Liver (tissue), 9 donors: Measurements from ENCODE around the gene DDX31. TPM values are rescaled to one million over a fixed set of nuclear protein-coding genes. Genes with fewer than 3 reads are reported as not detected.

Experiments
- DNase-seq: peaks from one replicate; pipeline ENCODE4 v3.0.0-alpha.2; 2017; ENCODE audit warnings: low spot score
- H3K27ac ChIP-seq, 2 donors: one replicate each; pipeline ENCODE4 v1.7.0; 2013; ENCODE audit warnings: inconsistent platforms in 2 of 2, low read length in 2 of 2, control low read depth in 1 of 2, low read depth in 1 of 2, mild to moderate bottlenecking in 1 of 2
- H3K27me3 ChIP-seq, 4 donors: one replicate each; pipeline versions ENCODE4 v1.6.1 to v1.7.0; 2013; ENCODE audit warnings: low read length in 3 of 4, inconsistent platforms in 1 of 4, mild to moderate bottlenecking in 1 of 4, moderate library complexity in 1 of 4; ENCODE audit not compliant: control insufficient read depth in 4 of 4, insufficient read depth in 4 of 4
- H3K36me3 ChIP-seq, 4 donors: one replicate each; pipeline versions ENCODE4 v1.6.1 to v1.7.0; 2013; ENCODE audit warnings: low read length in 3 of 4, mild to moderate bottlenecking in 3 of 4, low read depth in 1 of 4, moderate library complexity in 1 of 4; ENCODE audit not compliant: control insufficient read depth in 4 of 4, insufficient read depth in 3 of 4
- H3K4me1 ChIP-seq, 4 donors: one replicate each; pipeline versions ENCODE4 v1.6.1 to v1.7.0; 2013; ENCODE audit warnings: low read length in 3 of 4, mild to moderate bottlenecking in 3 of 4, moderate library complexity in 1 of 4; ENCODE audit not compliant: control insufficient read depth in 4 of 4, insufficient read depth in 4 of 4
- H3K4me3 ChIP-seq, 3 donors: one replicate each; pipeline versions ENCODE4 v1.6.1 to v1.7.0; 2013; ENCODE audit warnings: low read length in 3 of 3, control low read depth in 1 of 3, low read depth in 1 of 3, mild to moderate bottlenecking in 1 of 3
- H3K9ac ChIP-seq, 2 donors: one replicate each; pipeline ENCODE4 v1.7.0; 2013; ENCODE audit warnings: low read length in 2 of 2, mild to moderate bottlenecking in 2 of 2, moderate library complexity in 2 of 2, control low read depth in 1 of 2, low read depth in 1 of 2
- H3K9me3 ChIP-seq, 4 donors: one replicate each; pipeline versions ENCODE4 v1.6.1 to v1.7.0; 2013; ENCODE audit warnings: low read length in 3 of 4; ENCODE audit not compliant: control insufficient read depth in 4 of 4
- ATF3 ChIP-seq: IDR thresholded peaks from 2 replicates; pipeline ENCODE4 v1.6.1; 2016; ENCODE audit warnings: antibody characterized with exemption
- CTCF ChIP-seq: fragments of 150-350 bp; IDR thresholded peaks from 2 replicates; pipeline ENCODE4 v1.5.1; 2017; ENCODE audit warnings: improper control_type of control experiment, low read depth, low read length; ENCODE audit not compliant: missing input control
- EGR1 ChIP-seq, 2 donors: IDR thresholded peaks; 2 replicates each; pipeline ENCODE4 v1.6.1; 2016 to 2018; ENCODE audit warnings: antibody characterized with exemption in 2 of 2, low read depth in 2 of 2
- FOXA1 ChIP-seq: IDR thresholded peaks from 2 replicates; pipeline ENCODE4 v1.6.1; 2016; ENCODE audit warnings: antibody characterized with exemption
- FOXA2 ChIP-seq: IDR thresholded peaks from 2 replicates; pipeline ENCODE4 v1.6.1; 2016; ENCODE audit warnings: antibody characterized with exemption
- GABPA ChIP-seq, 2 donors: IDR thresholded peaks in 1 of 2; conservative IDR thresholded peaks in 1 of 2; 2 replicates each; pipeline ENCODE4 v1.6.1; 2016; ENCODE audit warnings: antibody characterized with exemption in 2 of 2, mild to moderate bottlenecking in 1 of 2, moderate library complexity in 1 of 2
- HNF4A ChIP-seq, 2 donors: conservative IDR thresholded peaks; 2 replicates each; pipeline ENCODE4 v1.6.1; 2016; ENCODE audit warnings: antibody characterized with exemption in 2 of 2, mild to moderate bottlenecking in 2 of 2
- HNF4G ChIP-seq: IDR thresholded peaks from 2 replicates; pipeline ENCODE4 v1.6.1; 2016; ENCODE audit warnings: antibody characterized with exemption
- JUND ChIP-seq, 2 donors: IDR thresholded peaks; 2 replicates each; pipeline ENCODE4 v1.6.1; 2016; ENCODE audit warnings: antibody characterized with exemption in 2 of 2
- MAX ChIP-seq: IDR thresholded peaks from 2 replicates; pipeline ENCODE4 v1.6.1; 2016; ENCODE audit warnings: antibody characterized with exemption
- NR2F2 ChIP-seq: IDR thresholded peaks from 2 replicates; pipeline ENCODE4 v1.6.1; 2016; ENCODE audit warnings: antibody characterized with exemption
- RAD21 ChIP-seq, 2 donors: IDR thresholded peaks; 2 replicates each; pipeline ENCODE4 v1.6.1; 2016; ENCODE audit warnings: antibody characterized with exemption in 2 of 2, mild to moderate bottlenecking in 2 of 2
- REST ChIP-seq: IDR thresholded peaks from 2 replicates; pipeline ENCODE4 v1.6.1; 2016; ENCODE audit warnings: antibody characterized with exemption, mild to moderate bottlenecking
- RXRA ChIP-seq, 2 donors: IDR thresholded peaks; 2 replicates each; pipeline ENCODE4 v1.6.1; 2017 to 2018; ENCODE audit warnings: antibody characterized with exemption in 2 of 2, mild to moderate bottlenecking in 1 of 2
- SP1 ChIP-seq: IDR thresholded peaks from 2 replicates; pipeline ENCODE4 v1.6.1; 2018; ENCODE audit warnings: antibody characterized with exemption, mild to moderate bottlenecking
- TAF1 ChIP-seq: conservative IDR thresholded peaks from 2 replicates; pipeline ENCODE4 v1.6.1; 2016; ENCODE audit warnings: antibody characterized with exemption, mild to moderate bottlenecking
- YY1 ChIP-seq: IDR thresholded peaks from 2 replicates; pipeline ENCODE4 v1.6.1; 2016; ENCODE audit warnings: antibody characterized with exemption, mild to moderate bottlenecking
- WGBS: extraction: QIAGEN DNeasy Blood & Tissue Kit; methylation state at CpG from one replicate; pipeline ENCODE4 v1.1.7; 2013; 5-methylcytosine and 5-hydroxymethylcytosine counted together
- polyA plus RNA-seq, 2 donors: library from polyadenylated mRNA; stranded (reverse) in 1 of 2; unstranded in 1 of 2; fragments of 200-250 nt in 1 of 2; fragments of >200 nt in 1 of 2; fragmentation: Nextera tagmentation in 1 of 2; extraction: Ambion mirVana in 1 of 2; gene quantifications; one replicate each; pipeline versions ENCODE4 v1.2.1 to v1.2.3, GENCODE V29; 2013 to 2015
- total RNA-seq, 2 donors: library from RNA; depleted of rRNA; stranded (reverse); fragments of >200 nt; gene quantifications; one replicate each; pipeline ENCODE4 v1.2.3, GENCODE V29; 2014
- TF ChIP-seq, protein P1 (sequence below): IDR thresholded peaks from 2 replicates; pipeline ENCODE4 v1.6.1; 2016; ENCODE audit warnings: antibody characterized with exemption
- donor health status: healthy.
- donor health status: healthy.
- donor health status: healthy.
- donor health status: healthy.
- donor health status: healthy.

DDX31 gene
- total and polyA plus RNA-seq, 4 donors: 2.5 to 9.6 (median 4.5) TPM

DNA sequence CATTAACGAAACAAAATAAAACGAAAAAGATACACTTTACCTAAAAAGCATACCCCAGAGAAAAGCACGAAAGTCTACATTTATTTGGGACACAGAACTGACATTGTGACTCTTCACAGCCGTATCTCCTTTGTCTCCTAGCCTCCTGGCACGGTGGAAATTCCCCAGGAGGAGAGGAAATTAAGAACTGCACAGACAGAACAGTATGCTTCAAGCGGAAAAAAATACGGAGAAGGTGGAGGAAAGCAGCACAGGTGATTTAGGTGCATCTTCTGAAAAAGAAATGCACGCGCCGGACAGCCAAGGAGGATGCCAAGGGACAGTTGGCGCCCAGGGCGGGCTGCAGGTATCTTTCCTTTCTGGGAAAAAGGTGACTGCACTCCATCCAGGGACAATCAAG is 32.0 kb downstream of the DDX31 start:
- TF ChIP-seq RXRA (IDR thresholded peaks at IDR 0.05) (no peak), CTCF (no peak), GABPA (IDR thresholded peaks at IDR 0.05 in 1 of 2, conservative IDR thresholded peaks at IDR 0.05 in 1 of 2) (no peak), HNF4A (conservative IDR thresholded peaks at IDR 0.05) (no peak), MAX (no peak), NR2F2 (no peak), RAD21 (IDR thresholded peaks at IDR 0.05) (no peak), JUND (IDR thresholded peaks at IDR 0.05) (no peak), ATF3 (no peak), FOXA1 (no peak), TAF1 (no peak)
- TF ChIP-seq, protein P1, sequence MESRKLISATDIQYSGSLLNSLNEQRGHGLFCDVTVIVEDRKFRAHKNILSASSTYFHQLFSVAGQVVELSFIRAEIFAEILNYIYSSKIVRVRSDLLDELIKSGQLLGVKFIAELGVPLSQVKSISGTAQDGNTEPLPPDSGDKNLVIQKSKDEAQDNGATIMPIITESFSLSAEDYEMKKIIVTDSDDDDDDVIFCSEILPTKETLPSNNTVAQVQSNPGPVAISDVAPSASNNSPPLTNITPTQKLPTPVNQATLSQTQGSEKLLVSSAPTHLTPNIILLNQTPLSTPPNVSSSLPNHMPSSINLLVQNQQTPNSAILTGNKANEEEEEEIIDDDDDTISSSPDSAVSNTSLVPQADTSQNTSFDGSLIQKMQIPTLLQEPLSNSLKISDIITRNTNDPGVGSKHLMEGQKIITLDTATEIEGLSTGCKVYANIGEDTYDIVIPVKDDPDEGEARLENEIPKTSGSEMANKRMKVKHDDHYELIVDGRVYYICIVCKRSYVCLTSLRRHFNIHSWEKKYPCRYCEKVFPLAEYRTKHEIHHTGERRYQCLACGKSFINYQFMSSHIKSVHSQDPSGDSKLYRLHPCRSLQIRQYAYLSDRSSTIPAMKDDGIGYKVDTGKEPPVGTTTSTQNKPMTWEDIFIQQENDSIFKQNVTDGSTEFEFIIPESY: no peak
- no peak overlapping the region for H3K4me3 ChIP-seq
- DNase-seq: no peak
- H3K27me3 ChIP-seq: no peaks in the 10 kb centered on the region
- WGBS: 94% methylated on average over 12 of the region's 12 CpGs
- no peaks in the 10 kb centered on the region for H3K4me1 ChIP-seq
- no peak overlapping the region for H3K27ac ChIP-seq
- H3K9ac ChIP-seq: no peak overlapping the region
- peaks cover 8 to 54% (median 30%) of the 10 kb centered on the region in 4 donors for H3K36me3 ChIP-seq
- H3K9me3 ChIP-seq: no peaks in the 10 kb centered on the region

DNA sequence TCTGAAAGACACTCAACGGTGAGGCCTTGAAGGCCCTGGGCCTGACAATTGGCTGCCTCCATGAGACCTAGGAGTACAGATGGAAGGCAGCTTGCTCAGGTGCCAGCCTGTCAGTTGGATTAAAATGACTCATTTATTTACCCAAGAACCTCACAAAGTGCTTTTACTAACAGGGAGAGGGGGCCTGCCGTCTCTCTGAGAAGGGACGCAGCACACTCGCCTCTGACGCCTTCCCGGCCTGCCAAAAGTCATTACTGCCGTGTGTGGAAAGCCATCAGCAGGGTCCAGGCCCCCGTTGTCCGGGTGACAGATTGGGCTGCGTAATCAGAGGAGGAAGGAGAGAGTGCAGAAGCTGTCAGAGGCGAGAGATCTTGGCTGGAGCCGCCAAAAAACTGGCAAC is 32.4 kb downstream of the DDX31 start:
- H3K27me3 ChIP-seq: no peaks in the 10 kb centered on the region
- peaks cover 8 to 54% (median 30%) of the 10 kb centered on the region in 4 donors for H3K36me3 ChIP-seq
- no peak for DNase-seq
- no peak for TF ChIP-seq JUND (IDR thresholded peaks at IDR 0.05)
- TF ChIP-seq GABPA (IDR thresholded peaks at IDR 0.05 in 1 of 2, conservative IDR thresholded peaks at IDR 0.05 in 1 of 2): no peak
- no peak for TF ChIP-seq FOXA2
- no peak for TF ChIP-seq MAX
- TF ChIP-seq CTCF: no peak
- no peak for TF ChIP-seq SP1
- TF ChIP-seq YY1: no peak
- TF ChIP-seq FOXA1: no peak
- TF ChIP-seq HNF4G: no peak
- no peak for TF ChIP-seq REST
- TF ChIP-seq EGR1 (IDR thresholded peaks at IDR 0.05; ENCODE audit: low read depth in 2 of 2): no peak
- TF ChIP-seq, protein P1: no peak
- TF ChIP-seq NR2F2: no peak
- no peaks in the 10 kb centered on the region for H3K9me3 ChIP-seq
- H3K4me1 ChIP-seq: no peaks in the 10 kb centered on the region
- no peak overlapping the region for H3K4me3 ChIP-seq
- H3K27ac ChIP-seq: no peak overlapping the region
- WGBS: 87% methylated on average over 12 of the region's 12 CpGs
- no peak overlapping the region for H3K9ac ChIP-seq
